Measurements from ENCODE around the gene TUFT1.

GRCh38 chr1:151518431-151518830, 21.7 kb upstream of the TUFT1 start:
- TF ChIP-seq CTCF (conservative IDR thresholded peaks at IDR 0.05; ENCODE audit: low read depth, low read length) (no peak), EZH2 (IDR thresholded peaks at IDR 0.05; ENCODE audit: borderline replicate concordance, low read depth, low read length, poor library complexity, severe bottlenecking) (no peak)

Measured in A673 (cell line).